Measurements from ENCODE around the gene C16orf96.

Gene C16orf96

GRCh38 chr16:4599037-4599436, 42.9 kb downstream of the C16orf96 start:
- no peak overlapping the region for H3K4me3 ChIP-seq (ENCODE audit: low read depth, low read length)

DNA sequence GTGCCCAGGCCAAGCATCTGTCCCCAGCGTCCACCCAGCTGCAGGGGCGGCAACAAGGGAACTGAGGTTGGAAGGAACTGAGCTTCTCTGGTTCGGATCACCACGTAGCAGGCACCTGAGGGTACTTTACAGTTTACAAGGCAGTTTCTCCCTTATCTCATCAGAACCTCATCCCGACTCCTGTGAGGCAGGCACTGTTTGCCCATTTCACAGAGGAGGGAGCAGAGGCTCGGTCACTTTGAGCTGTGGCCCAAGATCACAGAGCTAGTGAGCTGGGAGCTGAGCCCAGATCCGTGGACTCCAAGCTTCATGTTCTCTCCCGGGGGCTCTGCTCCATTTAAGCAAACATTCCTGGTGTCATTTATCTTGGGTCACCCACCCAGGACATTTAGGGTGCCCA, 43.4 kb downstream of the C16orf96 start:
- no peak overlapping the region for H3K4me3 ChIP-seq (ENCODE audit: low read depth, low read length)

DNA sequence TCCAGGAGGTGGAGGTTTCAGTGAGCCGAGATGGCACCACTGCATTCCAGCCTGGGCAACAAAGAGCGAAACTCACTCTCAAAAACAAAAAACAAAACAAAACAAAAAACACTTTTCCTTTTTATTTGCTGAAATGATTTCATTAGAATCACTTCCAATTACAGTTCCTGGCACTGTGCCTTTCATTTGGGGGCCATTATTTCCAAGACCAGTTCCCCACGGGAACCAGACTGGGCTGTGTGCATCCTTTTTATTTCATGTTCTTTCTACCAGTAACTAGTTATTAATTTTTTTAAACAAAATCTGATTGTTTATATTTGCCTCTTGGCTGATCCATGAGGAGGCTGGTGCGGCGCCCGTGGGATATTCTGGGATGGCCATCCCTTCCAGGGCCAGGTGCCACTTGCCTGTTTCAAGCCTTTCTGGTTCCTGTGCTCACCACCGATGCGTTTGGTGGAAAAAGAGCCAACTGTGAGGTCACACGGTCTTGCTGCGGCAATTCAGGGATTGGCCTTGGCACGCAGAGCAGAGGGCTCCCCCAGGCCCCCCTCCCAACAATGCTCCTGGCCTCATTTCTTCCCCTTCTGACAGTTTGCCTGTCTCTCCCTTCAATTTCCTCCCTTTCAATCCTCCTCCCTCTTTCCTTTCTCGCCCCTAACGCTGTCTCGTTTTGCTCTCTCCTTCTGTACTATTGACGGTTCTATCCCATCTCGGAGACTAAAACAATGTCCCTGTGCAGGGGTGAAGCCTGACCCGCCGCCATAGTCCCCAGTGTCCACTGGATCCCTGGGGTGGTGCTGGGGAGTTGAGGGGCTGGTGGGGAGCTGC, 45.1 kb downstream of the C16orf96 start:
- H3K4me3 ChIP-seq (ENCODE audit: low read depth, low read length) = no peak overlapping the region

DNA sequence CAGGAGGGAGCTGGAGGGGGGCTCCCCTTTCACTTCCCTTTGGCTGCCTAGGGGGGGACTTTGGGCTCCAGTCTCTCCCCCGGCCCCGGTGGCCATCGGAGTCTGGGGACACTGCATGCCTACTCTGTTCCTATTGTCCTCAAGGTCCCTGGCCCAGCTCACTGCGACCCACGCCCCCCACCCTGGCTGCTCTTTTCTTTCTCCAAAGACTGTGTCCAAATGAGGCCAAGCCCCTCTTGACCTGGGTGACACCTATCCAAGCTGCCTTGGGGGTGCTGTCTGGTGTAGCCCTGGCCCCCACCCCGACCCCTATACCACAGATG, 45.7 kb downstream of the C16orf96 start:
- no peak overlapping the region for H3K4me3 ChIP-seq (ENCODE audit: low read depth, low read length)

DNA sequence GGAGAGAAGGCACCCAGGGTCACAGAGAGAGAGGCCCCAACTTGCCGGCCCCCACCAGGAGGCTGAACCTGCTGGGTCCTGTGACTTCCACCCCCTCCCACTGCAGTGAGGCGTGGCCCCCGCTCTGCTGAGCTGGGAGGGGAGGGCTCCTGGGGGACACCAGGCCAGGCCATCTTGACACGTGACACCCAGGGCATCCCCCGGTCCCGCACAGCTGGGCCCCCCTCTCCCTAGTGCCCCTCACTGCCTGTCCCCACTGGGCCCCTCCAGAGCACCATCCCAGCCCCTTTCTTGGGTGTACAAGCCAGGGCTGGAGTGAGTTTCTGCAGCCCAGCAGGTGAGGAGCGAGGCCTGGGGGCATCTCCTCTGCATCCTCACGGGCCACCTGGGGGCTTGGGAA, 46.2 kb downstream of the C16orf96 start:
- no peak overlapping the region for H3K4me3 ChIP-seq (ENCODE audit: low read depth, low read length)

GRCh38 chr16:4603624-4604170, 47.6 kb downstream of the C16orf96 start:
- H3K4me3 ChIP-seq (ENCODE audit: low read depth, low read length) = no peak overlapping the region

DNA sequence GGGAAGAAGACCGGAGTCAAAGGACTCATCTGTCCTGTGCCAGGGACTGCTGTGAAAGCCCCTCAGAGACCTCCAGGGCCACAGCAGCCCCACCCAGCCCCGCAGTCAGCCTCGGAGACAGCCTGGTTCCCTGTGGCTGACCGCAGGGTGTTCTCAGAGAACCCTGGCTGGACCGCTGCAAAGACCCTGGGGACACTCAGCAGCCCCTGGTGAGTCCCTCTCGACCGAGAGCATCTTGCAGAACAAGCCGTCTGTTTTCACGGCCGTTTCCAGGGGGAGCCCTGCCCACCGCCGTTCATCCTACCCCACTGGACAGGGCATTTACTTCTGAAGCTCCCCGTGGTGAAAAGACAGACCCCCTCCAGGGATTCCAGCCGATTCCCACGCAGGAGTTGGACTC, 48.3 kb downstream of the C16orf96 start:
- H3K4me3 ChIP-seq (ENCODE audit: low read depth, low read length) = no peak overlapping the region

GRCh38 chr16:4606354-4606753, 50.2 kb downstream of the C16orf96 start:
- no peak overlapping the region for H3K4me3 ChIP-seq (ENCODE audit: low read depth, low read length)

GRCh38 chr16:4607841-4608703, 51.9 kb downstream of the C16orf96 start:
- no peak overlapping the region for H3K4me3 ChIP-seq (ENCODE audit: low read depth, low read length)

- H3K4me3 ChIP-seq (ENCODE audit: low read depth, low read length) = no peak overlapping the region
Observed at GRCh38 chr16:4608704-4608980, 52.5 kb downstream of the C16orf96 start.

DNA sequence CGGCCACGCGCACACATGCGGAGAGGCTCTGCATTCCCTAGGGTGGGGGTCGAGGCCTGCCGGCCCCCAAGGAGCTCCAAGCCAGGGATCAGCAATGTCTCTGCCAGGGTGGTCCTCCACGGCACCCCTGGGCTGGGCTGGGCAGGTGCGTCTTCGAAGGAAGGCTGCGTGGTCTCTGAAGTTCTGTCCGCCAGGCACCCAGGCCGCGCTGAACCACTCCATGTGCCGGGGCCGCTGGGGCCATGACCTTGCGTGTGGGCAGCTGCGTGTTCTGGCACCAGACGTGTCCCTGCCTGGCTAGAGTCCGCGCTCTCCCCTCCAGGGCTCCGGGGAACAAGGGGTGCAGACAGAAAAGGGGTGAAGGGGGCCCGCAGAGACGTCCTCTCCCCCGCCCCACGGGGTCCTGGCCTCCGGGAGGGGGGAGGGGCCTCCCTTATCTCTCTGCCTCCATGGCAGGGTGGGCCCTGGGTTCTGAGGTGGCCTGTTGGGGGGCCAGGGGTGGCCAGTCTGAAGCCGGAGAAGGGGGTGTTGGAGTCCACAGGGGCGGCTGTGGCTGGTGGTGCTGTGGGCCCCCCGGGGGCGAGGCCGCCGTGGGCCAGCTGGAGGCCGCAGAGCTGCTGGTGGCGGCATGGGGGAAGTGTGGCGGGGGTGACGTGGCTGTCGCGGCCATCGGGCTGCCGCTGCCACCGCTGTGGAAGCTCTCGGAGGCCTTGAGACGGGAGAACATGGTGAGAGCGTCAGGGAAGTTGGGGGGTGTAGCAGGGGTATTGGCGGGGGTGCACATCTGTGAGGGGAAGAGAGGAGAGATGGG, 53.3 kb downstream of the C16orf96 start:
- no peak overlapping the region for H3K4me3 ChIP-seq (ENCODE audit: low read depth, low read length)

DNA sequence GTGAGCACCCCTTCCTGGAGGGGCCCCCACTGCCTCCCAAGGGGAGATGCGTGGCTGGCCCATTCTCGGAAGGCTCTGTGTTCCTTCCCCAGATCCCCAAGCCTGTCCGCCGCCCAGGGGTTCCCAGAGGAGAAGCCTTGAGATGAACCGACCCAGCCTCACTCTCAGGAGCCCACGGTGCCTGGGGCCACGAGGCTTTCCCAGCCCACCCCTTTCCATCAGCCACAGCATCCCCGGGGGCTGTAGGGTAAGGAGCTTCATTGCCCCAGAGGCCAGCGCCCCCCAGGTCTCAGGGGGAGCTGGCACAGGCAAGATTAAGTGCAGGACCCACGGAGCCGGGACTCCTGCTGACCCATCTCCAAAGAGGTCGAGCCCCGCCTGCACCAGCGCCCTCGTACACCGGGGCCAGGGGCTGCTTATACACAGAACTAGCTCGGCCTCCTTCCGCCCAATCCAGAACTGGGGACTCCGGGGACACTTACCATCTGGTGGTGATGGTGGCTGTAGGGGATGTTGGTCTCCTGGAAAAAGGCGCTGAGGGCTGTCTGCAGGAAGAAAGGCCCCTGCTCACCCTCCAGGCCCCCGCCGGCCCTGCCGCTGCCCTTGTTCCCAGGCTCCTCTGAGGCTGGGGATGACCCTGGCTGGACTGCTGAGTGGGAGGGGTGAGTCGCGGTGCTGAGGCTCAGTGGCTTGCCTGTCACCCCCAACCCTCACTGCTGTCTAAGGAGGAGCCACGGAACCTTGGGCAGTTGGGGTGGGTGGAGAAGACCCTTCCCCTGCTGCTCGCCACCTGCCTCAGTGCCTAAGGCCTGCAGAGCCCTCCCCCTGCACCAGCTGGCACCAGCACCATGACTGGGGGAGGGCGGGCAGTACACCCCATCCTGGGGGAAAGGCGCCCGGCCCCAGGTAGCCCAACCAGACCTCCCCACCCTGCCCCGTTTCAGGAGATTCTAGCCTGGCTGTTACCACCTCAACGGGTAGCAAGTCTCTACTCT, 54.2 kb downstream of the C16orf96 start:
- H3K4me3 ChIP-seq (ENCODE audit: low read depth, low read length) = no peak overlapping the region

- H3K4me3 ChIP-seq (ENCODE audit: low read depth, low read length) = no peak overlapping the region
Observed at GRCh38 chr16:4611337-4612021, 55.3 kb downstream of the C16orf96 start.

DNA sequence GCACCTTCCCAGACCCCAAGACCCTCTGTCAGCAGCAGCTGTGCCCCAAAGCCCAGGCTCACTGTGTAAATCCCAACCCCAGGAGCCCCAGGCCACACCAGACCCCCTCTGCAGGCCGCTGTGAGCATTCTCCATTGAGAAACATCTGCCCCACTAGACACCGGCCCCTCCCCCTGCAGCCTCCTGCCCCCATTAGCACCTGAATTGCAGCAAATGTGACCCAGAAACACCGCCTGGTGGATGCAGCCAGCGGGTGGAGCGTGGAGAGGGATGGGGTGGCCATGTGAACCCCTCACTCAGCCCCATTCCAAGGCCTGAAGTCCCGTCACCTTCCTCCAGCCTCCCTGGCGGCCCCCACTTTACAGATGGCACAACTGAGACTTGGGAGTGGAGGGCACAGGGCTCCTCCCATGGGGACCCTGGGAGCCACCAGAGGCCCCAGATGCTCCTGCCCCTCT, 56.4 kb downstream of the C16orf96 start:
- no peak overlapping the region for H3K4me3 ChIP-seq (ENCODE audit: low read depth, low read length)

DNA sequence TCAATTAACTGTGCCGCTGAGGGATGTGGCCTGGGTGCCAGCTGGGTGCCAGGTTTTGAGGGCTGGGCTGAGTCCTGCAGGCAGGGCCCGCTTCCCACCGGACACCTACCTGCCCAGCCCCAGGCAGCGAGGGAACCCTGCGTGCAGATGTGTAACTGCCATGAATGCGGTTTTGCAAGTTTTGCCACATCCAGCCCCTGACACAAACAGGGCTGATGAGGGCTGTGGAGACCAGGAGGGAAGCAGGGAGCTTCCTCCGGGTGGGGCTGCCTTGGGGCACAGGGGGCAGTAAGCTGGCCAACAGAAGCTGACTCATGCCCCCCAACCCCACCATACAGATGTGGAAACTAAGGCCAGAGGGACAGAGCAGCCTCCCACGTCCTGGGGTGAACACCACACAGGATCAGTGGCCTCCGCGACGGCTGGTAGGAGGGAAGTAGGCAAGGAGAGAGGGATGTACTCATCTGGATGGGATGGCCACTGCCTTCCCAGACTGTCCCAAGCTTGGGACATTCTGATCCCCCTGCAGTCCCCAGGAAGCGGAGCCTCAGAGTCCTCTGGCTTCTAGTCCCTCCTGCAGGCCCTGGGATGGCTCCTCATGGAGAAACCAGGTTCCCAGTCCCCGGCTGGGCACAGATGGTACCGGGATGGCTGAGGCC, 57.0 kb downstream of the C16orf96 start:
- H3K4me3 ChIP-seq (ENCODE audit: low read depth, low read length) = peak overlapping the region; percentile 91

GRCh38 chr16:4613636-4614570, 57.8 kb downstream of the C16orf96 start:
- peak overlapping the region; percentile 91 for H3K4me3 ChIP-seq (ENCODE audit: low read depth, low read length)

DNA sequence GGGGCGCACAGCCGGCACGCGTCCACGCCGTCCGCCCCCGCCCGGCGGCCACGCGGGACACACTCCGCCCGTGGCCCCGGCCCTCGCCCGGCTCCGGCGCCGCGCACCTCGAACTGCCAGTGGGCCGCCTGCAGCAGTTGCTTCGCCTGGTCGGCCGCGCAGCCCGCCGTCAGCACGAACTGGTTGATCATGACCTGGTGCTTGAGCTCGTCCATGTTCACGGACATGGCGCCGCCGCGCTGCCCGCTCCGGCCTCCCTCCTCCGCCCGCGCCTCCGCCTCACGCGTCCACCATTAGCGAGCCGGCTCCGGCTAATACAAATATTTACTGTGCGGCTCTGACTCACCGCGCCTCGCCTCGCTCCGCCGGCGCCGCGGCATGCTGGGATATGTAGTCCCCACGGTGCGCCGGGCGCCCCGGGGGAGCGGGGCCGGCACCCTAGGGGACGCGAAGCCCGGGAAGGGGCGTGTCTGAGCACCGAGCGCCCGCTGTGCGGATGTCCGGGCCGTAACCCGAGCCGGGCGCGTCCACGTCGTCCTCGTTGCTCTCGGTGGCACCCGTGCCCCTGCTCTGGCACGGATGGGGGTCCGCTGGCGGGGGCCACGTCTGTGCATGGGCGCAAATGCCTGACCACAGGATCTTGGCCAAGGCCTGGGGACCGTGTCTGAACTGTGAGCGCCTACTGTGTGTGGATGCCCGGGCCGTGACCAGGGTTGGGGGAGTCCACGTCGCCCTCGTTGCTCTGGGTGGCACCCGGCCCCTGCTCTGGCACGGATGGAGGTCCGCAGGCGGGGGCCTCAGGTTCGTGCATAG, 58.6 kb downstream of the C16orf96 start, which contains the start of gene UBALD1:
Gene UBALD1 (minus strand): TSS at position 318 of the 813 bp plus-strand sequence. CDS start 91 bp downstream, at position 227.
- H3K4me3 ChIP-seq (ENCODE audit: low read depth, low read length) = peak within 1 kb of the TSS; percentile 91

Measured in iPS-11a (cell line).